ENCODE data around the gene SLIT1. TPM values are rescaled to one million over a fixed set of nuclear protein-coding genes. Genes with fewer than 3 reads are reported as not detected.

Gene SLIT1
- total RNA-seq, 2 donors from 2014 or later, result 0.06 to 0.25 TPM

DNA sequence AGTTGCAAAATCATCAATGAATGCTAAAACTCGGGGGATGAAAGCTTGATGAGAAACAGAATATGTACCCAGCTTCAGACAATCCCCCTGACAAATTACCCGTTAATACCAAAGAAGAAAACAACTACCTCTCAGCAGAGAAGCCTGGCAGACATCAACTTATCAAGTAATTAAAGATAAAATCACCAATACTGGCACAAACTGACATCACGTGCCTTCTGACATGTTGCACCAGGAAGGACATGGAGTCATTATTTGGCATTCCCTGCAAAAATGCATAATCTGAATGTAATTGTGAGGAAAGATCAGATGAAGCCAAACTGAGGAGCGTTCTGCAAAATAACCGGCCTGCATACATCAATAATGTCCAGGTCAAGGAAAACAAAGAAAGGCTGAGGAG lies 7.7 kb downstream of the SLIT1 start:
- intact Hi-C loops (cut with DNase I, micrococcal nuclease), result no loop called here
- ATAC-seq, result no peak
- DNase-seq, result no peak

- DNase-seq, result no peak
- intact Hi-C loops (cut with DNase I, micrococcal nuclease), result no loop called here
- ATAC-seq, result no peak
These were observed 9.5 kb downstream of the SLIT1 start for GRCh38 chr10:97176226-97176625.

- intact Hi-C loops (cut with DNase I, micrococcal nuclease), result no loop called here
- DNase-seq (no peak), ATAC-seq (no peak)
These were observed 10.2 kb downstream of the SLIT1 start for GRCh38 chr10:97175586-97175985.

DNA sequence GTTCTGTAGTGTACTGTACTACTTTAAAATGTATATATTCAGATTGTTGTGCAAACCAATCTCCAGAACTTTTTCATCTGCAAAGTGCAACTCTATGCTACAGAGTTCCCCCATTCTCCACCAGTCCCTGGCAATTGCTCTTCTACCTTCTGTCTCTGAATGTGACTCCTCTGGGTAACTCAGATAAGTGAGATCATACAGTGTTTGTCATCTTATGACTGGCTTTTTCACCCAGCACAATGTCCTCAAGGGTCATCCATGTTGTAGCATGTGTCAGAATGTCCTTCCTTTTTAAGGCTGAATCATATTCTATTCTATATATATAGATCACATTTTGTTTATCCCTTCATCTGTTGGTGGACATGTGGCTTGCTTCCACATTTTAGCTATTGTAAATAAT lies 10.8 kb downstream of the SLIT1 start:
- no peak for DNase-seq
- ATAC-seq, result no peak
- intact Hi-C loops (cut with DNase I, micrococcal nuclease), result no loop called here

- ATAC-seq (no peak), DNase-seq (no peak)
- intact Hi-C loops (cut with DNase I, micrococcal nuclease), result no loop called here
These were observed 11.4 kb downstream of the SLIT1 start for GRCh38 chr10:97174276-97174775.

- DNase-seq (no peak), ATAC-seq (no peak)
- intact Hi-C loops (cut with DNase I, micrococcal nuclease), result no loop called here
These were observed 12.7 kb downstream of the SLIT1 start for GRCh38 chr10:97173036-97173435.

- ATAC-seq (no peak), DNase-seq (no peak)
- intact Hi-C loops (cut with DNase I, micrococcal nuclease), result no loop called here
These were observed 14.8 kb downstream of the SLIT1 start for GRCh38 chr10:97171001-97171400.

- intact Hi-C loops (cut with DNase I, micrococcal nuclease), result no loop called here
- ATAC-seq, result peak; percentile 100
- DNase-seq, result peak; percentile 72 to 86
These were observed 15.7 kb downstream of the SLIT1 start for GRCh38 chr10:97169911-97170693.

- intact Hi-C loops (cut with DNase I, micrococcal nuclease), result no loop called here
- no peak for ATAC-seq
- no peak for DNase-seq
These were observed 16.7 kb downstream of the SLIT1 start for GRCh38 chr10:97169063-97169462.

GRCh38 chr10:97168645-97169044 lies 17.1 kb downstream of the SLIT1 start:
- ATAC-seq, result no peak
- DNase-seq, result no peak
- intact Hi-C loops (cut with DNase I, micrococcal nuclease), result no loop called here

DNA sequence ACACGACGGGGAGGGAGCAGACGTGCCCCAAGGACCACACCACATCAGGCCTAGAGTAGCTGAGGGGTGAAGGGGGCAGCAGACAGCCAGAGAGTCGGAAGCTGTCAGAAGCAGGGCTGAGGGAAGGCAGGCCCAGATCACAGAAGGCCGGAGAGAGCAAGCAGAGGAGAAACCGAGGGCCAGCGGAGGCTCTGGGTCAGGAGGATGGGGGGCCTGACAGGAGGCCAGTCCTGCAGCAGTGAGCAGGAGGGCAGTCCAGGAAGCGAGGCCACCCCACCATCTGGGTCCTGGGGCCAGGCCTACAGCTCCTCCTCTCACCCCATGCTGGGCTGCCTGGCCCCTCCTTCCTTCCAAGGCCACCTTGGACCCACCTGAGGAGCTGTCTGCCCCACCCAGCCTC lies 20.3 kb downstream of the SLIT1 start:
- no peak for ATAC-seq
- DNase-seq, result no peak
- intact Hi-C loops (cut with DNase I, micrococcal nuclease), result no loop called here

- no peak for ATAC-seq
- DNase-seq, result no peak
- intact Hi-C loops (cut with DNase I, micrococcal nuclease), result no loop called here
These were observed 21.8 kb downstream of the SLIT1 start for GRCh38 chr10:97163781-97164501.

DNA sequence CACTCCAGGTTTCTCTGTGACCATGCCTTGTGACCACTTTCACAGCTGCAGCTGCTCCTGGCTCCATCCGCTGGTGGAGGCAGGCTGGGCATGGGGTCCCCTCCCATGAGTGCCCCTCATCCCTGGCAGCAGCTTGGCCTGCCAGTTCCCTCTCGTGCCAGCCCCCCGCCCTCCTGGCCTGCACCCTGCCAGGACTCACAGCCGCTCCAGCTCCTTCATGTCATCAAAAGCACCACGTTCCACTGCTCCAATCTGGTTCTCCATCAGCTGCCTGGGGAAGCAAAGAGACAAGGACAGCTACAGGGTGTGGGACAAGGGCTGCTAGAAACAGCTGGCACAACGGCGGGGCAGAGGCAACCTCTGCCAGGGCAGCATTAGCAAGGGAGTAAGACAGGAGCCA lies 22.6 kb downstream of the SLIT1 start:
- intact Hi-C loops (cut with DNase I, micrococcal nuclease), result no loop called here
- DNase-seq (no peak), ATAC-seq (no peak)

DNA sequence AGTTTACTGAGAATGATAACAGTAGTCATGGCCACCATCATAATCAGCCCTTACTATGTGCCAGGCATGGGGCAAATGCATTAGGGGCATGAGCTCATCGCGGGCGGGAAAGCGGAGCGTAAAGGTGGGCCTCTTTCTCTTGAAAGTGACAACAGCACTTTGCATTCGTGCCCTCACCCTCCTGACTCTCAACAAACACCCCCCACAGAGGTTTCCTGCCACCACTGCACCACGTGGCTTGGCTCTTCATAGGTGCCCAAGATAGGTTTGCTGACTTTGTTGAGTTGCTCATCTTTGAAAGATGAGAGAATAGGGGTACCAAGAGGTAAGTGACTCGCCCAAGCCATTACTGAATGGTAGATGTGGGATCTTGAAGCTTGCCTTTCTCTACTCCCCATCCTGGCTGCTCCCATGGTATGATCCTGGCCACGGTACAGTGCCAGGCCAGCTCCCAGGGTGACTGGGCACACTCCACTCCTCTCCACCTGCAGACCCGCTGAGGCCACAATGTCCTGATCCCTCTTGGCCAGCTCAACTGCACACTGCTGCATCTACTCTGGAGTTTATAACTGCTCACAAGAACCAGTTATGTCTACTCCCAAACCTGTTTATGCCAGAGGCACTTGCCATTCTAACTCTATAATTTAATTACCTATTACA lies 26.0 kb downstream of the SLIT1 start:
- intact Hi-C loops (cut with DNase I, micrococcal nuclease), result no loop called here
- ATAC-seq (no peak), DNase-seq (no peak)

DNA sequence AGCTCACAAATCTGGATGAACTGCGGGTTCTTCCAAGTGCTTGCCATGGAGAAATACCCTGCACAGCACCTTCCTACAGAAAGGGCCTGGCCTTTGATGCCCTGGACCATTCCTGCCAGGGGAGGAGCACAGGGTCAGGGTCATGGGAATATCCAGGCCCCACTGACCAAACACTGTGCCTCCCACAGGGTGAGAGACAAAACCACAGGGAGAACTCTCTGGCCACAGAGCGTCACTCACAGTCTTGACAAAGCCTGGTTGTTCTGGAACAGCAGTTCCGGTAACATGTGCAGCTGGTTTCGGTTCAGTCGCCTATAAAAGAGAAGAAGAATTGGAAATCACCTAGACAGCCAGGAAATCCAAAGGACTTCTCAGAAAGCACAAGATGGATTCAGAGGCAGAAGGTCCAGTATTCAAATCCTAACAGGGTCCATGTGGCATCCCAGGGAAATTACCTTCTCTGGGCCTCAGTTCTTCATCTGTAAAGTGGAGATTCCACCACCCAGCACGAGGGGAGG lies 28.1 kb downstream of the SLIT1 start:
- DNase-seq, result peak in 1 of 2 donors; percentile 41
- ATAC-seq, result no peak

GRCh38 chr10:97154781-97155180 lies 31.0 kb downstream of the SLIT1 start:
- DNase-seq (no peak), ATAC-seq (no peak)
- intact Hi-C loops (cut with DNase I, micrococcal nuclease), result no loop called here

More for the DNA sequence above, 28.1 kb downstream of the SLIT1 start:
- intact Hi-C loops (cut with DNase I, micrococcal nuclease), result no loop called here

DNA sequence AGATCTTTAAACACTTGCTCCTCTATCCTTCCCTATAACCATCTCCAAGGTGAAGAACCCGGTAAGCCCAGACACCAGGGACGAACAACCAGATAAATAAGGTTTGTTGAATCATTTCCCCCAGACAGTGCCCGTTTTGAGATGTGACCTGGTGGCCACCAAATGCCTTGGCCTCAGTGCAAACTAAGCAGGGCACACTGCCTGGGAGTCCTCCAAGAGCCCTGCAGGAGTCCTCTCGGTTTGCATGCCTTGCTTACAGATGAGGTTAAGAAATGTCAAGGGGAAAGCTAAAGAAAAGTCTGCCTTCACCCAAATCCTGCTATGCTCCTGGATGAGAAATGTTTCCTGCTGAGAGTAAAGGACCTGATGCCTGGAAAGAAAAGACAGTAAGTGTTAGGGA lies 31.6 kb downstream of the SLIT1 start:
- DNase-seq, result no peak
- intact Hi-C loops (cut with DNase I, micrococcal nuclease), result no loop called here
- no peak for ATAC-seq

- DNase-seq, result no peak
- intact Hi-C loops (cut with DNase I, micrococcal nuclease), result no loop called here
- no peak for ATAC-seq
These were observed 32.4 kb downstream of the SLIT1 start for GRCh38 chr10:97153270-97153850.

DNA sequence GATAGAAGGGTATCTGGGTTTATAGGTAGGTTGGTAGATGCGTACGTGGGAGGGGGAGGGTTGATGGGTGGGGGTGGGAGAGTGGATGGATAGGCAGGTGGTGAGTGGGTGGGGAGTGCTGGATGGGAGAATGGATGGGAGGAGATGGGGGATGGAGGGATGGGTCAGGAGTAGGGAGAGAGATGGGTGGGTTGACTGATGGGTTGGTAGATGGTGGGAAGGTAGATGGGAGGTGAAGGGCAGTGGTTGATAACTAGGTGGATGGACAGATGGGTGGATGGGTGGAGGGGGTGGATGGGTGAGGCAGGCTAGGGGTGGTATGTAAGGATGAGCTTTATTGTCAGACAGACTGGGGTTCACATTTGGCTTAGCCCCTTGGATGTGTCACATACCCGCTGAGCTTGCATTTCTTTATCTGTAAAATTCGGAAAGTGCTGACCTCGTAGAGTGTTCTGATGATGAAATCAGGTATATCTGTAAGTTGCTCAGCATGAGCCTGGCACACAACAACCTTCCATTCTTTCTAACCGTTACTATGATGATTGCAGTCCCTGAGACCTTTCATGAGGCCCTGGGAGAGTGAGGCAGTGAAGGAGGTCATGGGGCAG lies 34.3 kb downstream of the SLIT1 start:
- intact Hi-C loops (cut with DNase I, micrococcal nuclease), result no loop called here
- no peak for DNase-seq
- ATAC-seq, result no peak

Data from left colon (tissue), 2 donors.